Hematopoietic multipotent progenitor cell treated with erythropoietin and hydrocortisone succinate and interleukin-3 and kit ligand, for 17 days (in vitro differentiated cells): Measurements from ENCODE around the gene RRP36.

Source experiments
- DNase-seq: peaks from one replicate; pipeline ENCODE4 v3.0.0-alpha.2; 2015; ENCODE audit warnings: low spot score

The RRP36 gene

DNA sequence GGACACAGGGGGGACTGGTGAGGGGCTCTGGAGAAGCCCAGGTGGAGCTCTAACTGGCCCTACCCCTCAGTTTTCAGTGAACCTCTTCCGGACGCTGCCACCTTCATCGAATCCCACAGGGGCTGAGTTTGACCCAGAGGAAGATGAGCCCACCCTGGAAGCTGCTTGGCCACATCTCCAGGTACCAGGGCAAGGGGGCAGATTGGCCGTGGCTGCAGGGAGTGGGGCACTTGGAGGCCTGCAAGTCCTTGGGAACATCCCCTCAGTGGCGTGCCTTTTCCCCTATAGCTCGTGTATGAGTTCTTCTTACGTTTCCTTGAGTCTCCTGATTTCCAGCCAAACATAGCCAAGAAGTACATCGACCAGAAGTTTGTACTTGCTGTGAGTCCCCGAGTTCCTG, 14.3 kb upstream of the RRP36 start:
- no peak for DNase-seq

DNA sequence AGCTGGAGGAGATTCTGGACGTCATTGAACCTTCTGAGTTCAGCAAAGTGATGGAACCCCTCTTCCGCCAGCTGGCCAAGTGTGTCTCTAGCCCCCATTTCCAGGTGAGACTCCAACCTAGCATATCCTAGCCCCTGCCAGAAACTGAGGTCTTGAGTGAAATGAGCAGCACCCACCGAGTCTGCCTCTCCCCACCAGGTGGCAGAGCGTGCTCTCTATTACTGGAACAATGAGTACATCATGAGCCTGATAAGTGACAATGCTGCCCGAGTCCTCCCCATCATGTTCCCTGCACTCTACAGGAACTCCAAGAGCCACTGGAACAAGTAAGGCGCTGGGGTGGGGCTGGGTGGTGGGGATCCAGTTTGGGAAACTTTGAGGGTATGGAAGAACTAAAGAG, 12.3 kb upstream of the RRP36 start:
- peak; percentile 28 for DNase-seq

GRCh38 chr6:43011207-43011606, 10.2 kb upstream of the RRP36 start:
- no peak for DNase-seq

- no peak for DNase-seq
Measured at GRCh38 chr6:43012364-43012763, 9.1 kb upstream of the RRP36 start.

GRCh38 chr6:43013097-43013842, 8.2 kb upstream of the RRP36 start:
- DNase-seq = no peak

DNA sequence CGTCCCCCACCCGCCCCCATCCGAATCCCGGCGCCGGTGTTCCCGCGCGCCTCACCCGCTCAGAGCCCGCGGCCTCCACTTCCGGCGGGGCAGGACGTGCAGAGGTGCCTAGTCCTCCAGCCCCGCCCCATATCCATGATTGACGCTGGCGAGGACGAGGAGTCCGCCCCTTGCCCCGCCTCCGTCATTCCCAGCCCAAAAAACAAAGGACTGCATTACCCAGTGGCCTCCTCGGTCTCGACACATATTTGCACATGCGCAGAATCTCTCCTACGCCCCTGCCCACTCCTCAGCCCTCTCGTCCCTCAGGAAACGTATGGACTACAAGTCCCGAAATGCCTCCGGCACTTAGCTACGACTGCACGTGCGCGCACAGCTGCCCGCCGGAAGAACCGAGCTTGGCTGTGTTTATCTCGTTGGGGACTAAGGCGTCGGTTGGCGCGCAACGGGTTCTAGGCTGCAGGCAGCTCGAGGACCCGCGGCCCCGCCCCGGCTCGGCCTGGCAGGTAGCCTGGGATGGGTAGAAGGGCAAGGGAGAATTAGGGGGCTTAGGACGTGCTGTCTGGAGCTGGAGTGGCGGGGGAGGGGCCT, 7.5 kb upstream of the RRP36 start, which contains the start of the genes KLHDC3 and MEA1:
TSS of gene KLHDC3 (plus strand) at position 407 of the 591 bp plus-strand sequence. CDS start 2,944 bp downstream, outside the sequence.
TSS of gene MEA1 (minus strand) at position 104 of the 591 bp plus-strand sequence. CDS start 133 bp downstream, outside the sequence.
- DNase-seq = peak; percentile 98

- no peak for DNase-seq
Measured at GRCh38 chr6:43014434-43014909, 7.0 kb upstream of the RRP36 start.

GRCh38 chr6:43016176-43016942, 5.1 kb upstream of the RRP36 start:
- DNase-seq = no peak

- DNase-seq = no peak
Measured at GRCh38 chr6:43016943-43017334, 4.5 kb upstream of the RRP36 start.

- DNase-seq = no peak
Measured at GRCh38 chr6:43019152-43019551, 2.3 kb upstream of the RRP36 start.

GRCh38 chr6:43020052-43020705, 1.2 kb upstream of the RRP36 start:
- no peak for DNase-seq

DNA sequence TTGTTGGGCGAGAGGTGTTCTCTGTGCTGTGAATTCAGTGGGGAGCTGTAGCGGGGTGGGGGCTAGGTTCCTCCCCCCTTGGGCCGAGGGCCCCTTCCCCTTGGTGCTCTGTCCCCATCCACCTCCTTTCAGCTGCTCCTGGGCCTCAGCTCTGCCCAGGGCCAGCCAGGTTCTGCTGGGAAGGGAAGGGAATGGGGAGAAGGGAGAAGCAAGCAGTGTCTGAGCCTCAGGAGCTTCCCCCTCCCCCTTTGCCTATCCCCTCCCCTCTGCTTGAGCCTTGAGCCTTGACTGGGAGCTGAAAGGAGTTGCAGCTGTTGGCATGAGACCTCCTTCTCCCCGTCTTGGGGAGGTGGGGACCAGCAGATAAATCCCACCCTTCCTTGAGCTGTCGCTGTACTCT, 576 bp upstream of the RRP36 start:
- DNase-seq = no peak

DNA sequence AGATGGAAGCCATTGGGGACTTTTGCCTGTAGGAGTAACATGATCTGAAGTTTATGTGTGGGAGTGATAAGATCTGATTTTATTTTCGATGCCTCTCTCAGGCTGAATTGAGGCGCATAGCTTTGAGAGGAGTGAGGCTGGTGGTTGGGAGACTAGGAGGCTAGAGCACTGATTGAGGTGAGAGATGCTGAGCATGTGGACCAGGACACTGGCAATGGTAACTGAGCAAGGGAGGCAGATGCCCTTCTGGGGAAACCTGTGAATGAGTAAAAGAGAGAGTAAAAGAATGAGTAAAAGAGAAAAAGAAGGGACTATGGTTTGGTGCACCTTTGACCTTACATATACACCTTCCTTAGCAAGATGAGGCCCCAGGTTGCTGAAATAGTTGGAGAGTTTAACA, 3.0 kb downstream of the RRP36 start:
- DNase-seq = no peak

- DNase-seq = no peak
Measured at GRCh38 chr6:43026365-43026764, 4.9 kb downstream of the RRP36 start.

- no peak for DNase-seq
Measured at GRCh38 chr6:43029120-43029519, 7.7 kb downstream of the RRP36 start.

- no peak for DNase-seq
Measured at GRCh38 chr6:43032326-43032725, 10.9 kb downstream of the RRP36 start.

DNA sequence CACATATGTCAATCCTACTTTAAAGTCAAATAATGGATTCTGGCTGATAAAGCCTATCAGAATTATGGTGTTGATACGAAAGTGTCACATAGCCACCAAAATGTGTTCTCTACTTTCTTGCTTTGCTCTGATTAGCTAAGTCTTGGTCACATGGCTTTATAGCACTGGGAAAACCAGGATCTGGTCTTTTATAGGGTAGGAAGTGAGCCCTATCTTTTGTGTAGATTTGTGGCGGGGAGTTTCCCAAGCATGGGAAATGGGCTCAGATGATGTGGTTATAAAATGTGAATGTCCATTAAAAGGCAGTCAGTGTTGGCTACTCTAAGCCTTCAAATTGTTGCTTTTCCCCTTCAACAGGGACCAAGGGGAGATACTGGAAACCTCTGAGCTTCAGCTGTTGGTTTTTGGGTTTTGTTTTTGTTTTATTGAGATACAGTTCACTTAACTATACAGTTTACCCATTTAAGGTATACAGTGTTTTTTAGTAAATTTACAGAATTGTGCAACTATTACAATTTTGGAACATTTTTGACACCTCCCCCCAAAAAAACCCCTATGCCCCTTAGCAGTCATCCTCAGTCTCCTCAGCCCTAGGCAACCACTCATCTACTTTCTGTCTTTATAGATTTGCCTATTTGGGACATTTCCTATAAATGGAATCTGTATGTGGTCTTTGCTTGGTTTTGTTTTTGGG, 12.2 kb downstream of the RRP36 start:
- no peak for DNase-seq

DNA sequence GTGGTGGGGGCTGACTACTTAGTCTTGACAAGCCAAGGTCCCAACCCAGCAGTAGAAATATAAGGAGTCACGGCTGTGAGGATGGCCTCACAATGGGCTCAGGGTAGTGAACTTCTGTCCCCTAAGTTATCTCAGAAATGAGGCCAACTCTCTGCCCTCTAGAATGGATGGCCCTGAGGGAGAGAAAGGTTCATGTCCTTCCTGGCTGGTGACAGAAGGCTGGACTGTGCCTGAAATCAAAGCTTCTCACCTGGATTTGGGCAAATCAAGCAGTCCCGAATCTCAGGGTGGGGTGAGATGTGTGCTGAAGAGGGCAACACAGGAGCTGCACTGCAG, 12.7 kb downstream of the RRP36 start:
- no peak for DNase-seq

- no peak for DNase-seq
Measured at GRCh38 chr6:43035495-43036194, 14.2 kb downstream of the RRP36 start.

DNA sequence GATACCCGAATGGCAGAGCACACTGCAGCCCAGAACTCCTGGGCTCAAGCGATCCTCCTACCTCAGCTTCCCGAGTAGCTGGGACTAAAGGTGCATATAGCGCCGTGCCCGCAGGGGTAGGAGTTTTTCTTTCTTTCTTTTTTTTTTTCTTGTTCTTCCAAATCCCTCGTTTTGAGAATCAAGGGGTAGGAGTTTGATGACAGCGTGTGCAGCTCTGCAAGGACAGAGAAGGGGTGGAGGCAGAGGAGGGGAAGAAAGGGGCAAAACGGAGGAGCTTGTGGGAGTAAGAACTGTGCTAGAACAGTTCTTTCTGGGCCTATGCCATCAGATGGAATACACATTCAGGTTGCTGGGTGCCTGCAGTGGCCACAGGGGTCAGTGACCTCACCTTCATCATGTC, 15.3 kb downstream of the RRP36 start:
- DNase-seq = no peak

GRCh38 chr6:43037197-43037596, 15.8 kb downstream of the RRP36 start:
- no peak for DNase-seq
